ENCODE results near the gene C18orf63. TPM values are rescaled to one million over a fixed set of nuclear protein-coding genes. Genes with fewer than 3 reads are reported as not detected.

Gene C18orf63
- total RNA-seq, 1 donor from 2014 or later: not detected

GRCh38 chr18:74368901-74369705 is 53.5 kb downstream of the C18orf63 start:
- TF ChIP-seq, protein P1, sequence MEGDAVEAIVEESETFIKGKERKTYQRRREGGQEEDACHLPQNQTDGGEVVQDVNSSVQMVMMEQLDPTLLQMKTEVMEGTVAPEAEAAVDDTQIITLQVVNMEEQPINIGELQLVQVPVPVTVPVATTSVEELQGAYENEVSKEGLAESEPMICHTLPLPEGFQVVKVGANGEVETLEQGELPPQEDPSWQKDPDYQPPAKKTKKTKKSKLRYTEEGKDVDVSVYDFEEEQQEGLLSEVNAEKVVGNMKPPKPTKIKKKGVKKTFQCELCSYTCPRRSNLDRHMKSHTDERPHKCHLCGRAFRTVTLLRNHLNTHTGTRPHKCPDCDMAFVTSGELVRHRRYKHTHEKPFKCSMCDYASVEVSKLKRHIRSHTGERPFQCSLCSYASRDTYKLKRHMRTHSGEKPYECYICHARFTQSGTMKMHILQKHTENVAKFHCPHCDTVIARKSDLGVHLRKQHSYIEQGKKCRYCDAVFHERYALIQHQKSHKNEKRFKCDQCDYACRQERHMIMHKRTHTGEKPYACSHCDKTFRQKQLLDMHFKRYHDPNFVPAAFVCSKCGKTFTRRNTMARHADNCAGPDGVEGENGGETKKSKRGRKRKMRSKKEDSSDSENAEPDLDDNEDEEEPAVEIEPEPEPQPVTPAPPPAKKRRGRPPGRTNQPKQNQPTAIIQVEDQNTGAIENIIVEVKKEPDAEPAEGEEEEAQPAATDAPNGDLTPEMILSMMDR (conservative IDR thresholded peaks at IDR 0.05; ENCODE audit: low read depth, low read length): no peak
- peak overlapping the region; percentile 24 for H3K4me3 ChIP-seq (ENCODE audit: low read depth, low read length)
- DNase-seq (ENCODE audit: low read depth): peak; percentile 23

GRCh38 chr18:74370115-74370514 is 54.5 kb downstream of the C18orf63 start:
- no peak overlapping the region for H3K4me3 ChIP-seq (ENCODE audit: low read depth, low read length)
- DNase-seq (ENCODE audit: low read depth): no peak
- TF ChIP-seq, protein P1 (conservative IDR thresholded peaks at IDR 0.05; ENCODE audit: low read depth, low read length): no peak

DNA sequence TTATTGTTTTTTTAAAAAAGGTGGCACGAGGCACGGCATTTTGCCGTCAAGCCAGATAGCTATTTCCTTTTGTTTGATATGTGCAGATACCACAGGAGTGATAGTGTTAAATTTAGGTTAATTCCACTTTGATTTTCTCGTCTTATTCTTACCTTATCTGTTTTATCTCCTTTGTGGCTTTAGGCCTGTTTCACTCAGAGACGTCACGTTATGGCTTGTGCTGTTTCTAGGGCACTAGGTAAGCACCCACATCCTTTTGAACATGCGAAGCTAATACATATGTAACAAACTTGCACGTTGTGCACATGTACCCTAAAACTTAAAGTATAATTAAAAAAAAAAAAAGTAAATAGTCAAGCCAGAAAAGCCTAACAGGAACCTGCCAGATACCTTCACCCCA is 57.8 kb downstream of the C18orf63 start:
- DNase-seq (ENCODE audit: low read depth): no peak
- H3K4me3 ChIP-seq (ENCODE audit: low read depth, low read length): no peak overlapping the region
- TF ChIP-seq, protein P1 (conservative IDR thresholded peaks at IDR 0.05; ENCODE audit: low read depth, low read length): no peak

GRCh38 chr18:74375999-74376398 is 60.4 kb downstream of the C18orf63 start:
- TF ChIP-seq, protein P1 (conservative IDR thresholded peaks at IDR 0.05; ENCODE audit: low read depth, low read length): no peak
- peak overlapping the region; percentile 16 for H3K4me3 ChIP-seq (ENCODE audit: low read depth, low read length)
- peak; percentile 95 for DNase-seq (ENCODE audit: low read depth)

- TF ChIP-seq, protein P1 (conservative IDR thresholded peaks at IDR 0.05; ENCODE audit: low read depth, low read length): no peak
- no peak for DNase-seq (ENCODE audit: low read depth)
- H3K4me3 ChIP-seq (ENCODE audit: low read depth, low read length): no peak overlapping the region
Observed at GRCh38 chr18:74376523-74376922, 60.9 kb downstream of the C18orf63 start.

DNA sequence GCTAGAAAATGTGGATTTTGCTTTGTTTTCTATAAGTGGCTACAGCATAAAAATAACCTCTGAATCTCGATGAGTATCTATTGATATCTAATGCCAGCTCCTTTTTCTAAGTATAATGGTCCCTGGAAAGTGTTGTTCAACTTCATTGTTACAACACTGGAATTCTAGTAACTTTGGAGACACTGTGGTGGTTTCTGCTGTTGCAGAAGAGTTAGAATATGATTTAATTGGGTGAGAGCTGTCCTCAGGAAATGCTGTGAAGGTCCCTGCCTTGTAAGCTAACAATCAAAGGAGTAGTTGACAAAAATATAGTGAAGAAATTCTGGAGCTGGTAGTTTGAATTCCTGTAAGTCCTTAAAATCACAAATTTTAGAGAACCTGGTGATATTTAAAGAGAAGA is 62.1 kb downstream of the C18orf63 start:
- no peak for DNase-seq (ENCODE audit: low read depth)
- TF ChIP-seq, protein P1 (conservative IDR thresholded peaks at IDR 0.05; ENCODE audit: low read depth, low read length): no peak
- H3K4me3 ChIP-seq (ENCODE audit: low read depth, low read length): no peak overlapping the region

DNA sequence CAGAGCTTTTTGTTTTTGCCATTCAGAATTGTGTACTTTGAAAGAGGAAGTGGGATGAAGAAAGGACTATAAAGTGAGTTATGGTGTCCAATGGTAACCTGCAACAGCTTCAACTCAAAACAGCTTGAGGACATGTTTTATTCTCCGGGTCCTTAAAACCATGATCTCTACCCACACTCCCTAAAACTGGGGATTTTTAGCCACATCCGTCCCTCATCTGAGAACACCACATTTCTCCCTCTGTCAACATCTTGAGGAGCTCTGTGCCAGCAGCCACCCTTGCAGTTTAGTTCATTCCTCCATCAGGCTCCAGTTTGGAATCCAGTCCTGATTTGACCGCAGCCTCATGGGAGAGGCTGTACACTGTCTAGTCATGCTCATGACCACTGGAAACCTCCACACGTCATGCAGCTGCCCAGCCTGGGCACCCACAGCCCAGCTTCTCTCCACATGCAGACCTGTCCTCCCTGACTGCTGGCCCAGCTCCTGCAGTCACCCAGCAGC is 62.6 kb downstream of the C18orf63 start:
- TF ChIP-seq, protein P1 (conservative IDR thresholded peaks at IDR 0.05; ENCODE audit: low read depth, low read length): no peak

More for the DNA sequence above, 62.6 kb downstream of the C18orf63 start:
- DNase-seq (ENCODE audit: low read depth): no peak
- no peak overlapping the region for H3K4me3 ChIP-seq (ENCODE audit: low read depth, low read length)

Measured in epithelial cell of proximal tubule (primary cell).